Mesenchymal stem cell (in vitro differentiated cells and primary cell): Measurements from ENCODE around the gene PPP1CC.

Experiments
- DNase-seq: peaks from one replicate; pipeline ENCODE4 v3.0.0-alpha.2; 2013
- H2AFZ ChIP-seq: one replicate; pipeline ENCODE4 v1.6.1; 2013; ENCODE audit warnings: low read depth, mild to moderate bottlenecking, control low read depth, inconsistent platforms, low read length, moderate library complexity
- H2AK5ac ChIP-seq: 2 replicates; pipeline ENCODE4 v1.6.1; 2013; ENCODE audit warnings: low read length, moderate library complexity, mild to moderate bottlenecking, inconsistent platforms; ENCODE audit not compliant: severe bottlenecking
- H2BK120ac ChIP-seq: one replicate; pipeline ENCODE4 v1.6.1; 2013; ENCODE audit warnings: low read depth, mild to moderate bottlenecking, inconsistent platforms, low read length, moderate library complexity
- H2BK12ac ChIP-seq, 2 experiments: one replicate each; pipeline ENCODE4 v1.6.1; 2013; ENCODE audit warnings: inconsistent platforms in 2 of 2, low read length in 2 of 2, mild to moderate bottlenecking in 2 of 2, moderate library complexity in 2 of 2, control low read depth in 1 of 2
- H2BK15ac ChIP-seq: one replicate; pipeline ENCODE4 v1.6.1; 2013; ENCODE audit warnings: mild to moderate bottlenecking, low read depth, inconsistent platforms; ENCODE audit not compliant: poor library complexity, severe bottlenecking
- H2BK5ac ChIP-seq: 2 replicates; pipeline ENCODE4 v1.6.1; 2013; ENCODE audit warnings: low read depth, mild to moderate bottlenecking, low read length, control low read depth, inconsistent platforms; ENCODE audit not compliant: poor library complexity, severe bottlenecking
- H3K14ac ChIP-seq, 2 experiments: one replicate each; pipeline ENCODE4 v1.6.1; 2013; ENCODE audit warnings: inconsistent platforms in 2 of 2, low read length in 2 of 2, control low read depth in 1 of 2, mild to moderate bottlenecking in 1 of 2, moderate library complexity in 1 of 2
- H3K18ac ChIP-seq, 2 experiments: one replicate each; pipeline ENCODE4 v1.6.1; 2013; ENCODE audit warnings: inconsistent platforms in 2 of 2, low read length in 2 of 2, control low read depth in 1 of 2, low read depth in 1 of 2, mild to moderate bottlenecking in 1 of 2
- H3K23ac ChIP-seq, 2 experiments: one replicate each; pipeline ENCODE4 v1.6.1; 2013; ENCODE audit warnings: inconsistent platforms in 2 of 2, low read length in 2 of 2, mild to moderate bottlenecking in 2 of 2, moderate library complexity in 2 of 2, control low read depth in 1 of 2
- H3K27ac ChIP-seq: 2 replicates; pipeline ENCODE4 v1.5.1; 2013; ENCODE audit warnings: mild to moderate bottlenecking, moderate library complexity, low read length, control low read depth, inconsistent platforms; ENCODE audit not compliant: poor library complexity, severe bottlenecking
- H3K27me3 ChIP-seq, 2 experiments: 2 replicates each; pipeline versions ENCODE4 v1.6.1 to v1.7.0; 2013; ENCODE audit warnings: low read length in 2 of 2, mild to moderate bottlenecking in 2 of 2, moderate library complexity in 2 of 2, control low read depth in 1 of 2, inconsistent platforms in 1 of 2; ENCODE audit not compliant: control insufficient read depth in 1 of 2, insufficient read depth in 1 of 2
- H3K36me3 ChIP-seq, 2 experiments: 2 replicates each; pipeline versions ENCODE4 v1.6.1 to v1.7.0; 2013; ENCODE audit warnings: low read length in 2 of 2, control low read depth in 1 of 2, inconsistent platforms in 1 of 2, low read depth in 1 of 2, mild to moderate bottlenecking in 1 of 2; ENCODE audit not compliant: insufficient read depth in 2 of 2, control insufficient read depth in 1 of 2
- H3K4ac ChIP-seq, 2 experiments: one replicate each; pipeline ENCODE4 v1.6.1; 2013; ENCODE audit warnings: inconsistent platforms in 2 of 2, low read length in 2 of 2, mild to moderate bottlenecking in 2 of 2, moderate library complexity in 2 of 2, control low read depth in 1 of 2, low read depth in 1 of 2
- H3K4me1 ChIP-seq: 2 replicates; pipeline ENCODE4 v1.6.1; 2013; ENCODE audit warnings: low read depth, low read length, control low read depth; ENCODE audit not compliant: control insufficient read depth, insufficient read depth
- H3K4me2 ChIP-seq: 2 replicates; pipeline ENCODE4 v1.6.1; 2013; ENCODE audit warnings: low read length, mild to moderate bottlenecking, inconsistent platforms; ENCODE audit not compliant: poor library complexity, severe bottlenecking
- H3K4me3 ChIP-seq, 2 experiments: 2 replicates each; pipeline versions ENCODE4 v1.5.1 to v1.7.0; 2013; ENCODE audit warnings: low read length in 2 of 2, mild to moderate bottlenecking in 2 of 2, control low read depth in 1 of 2, low read depth in 1 of 2; ENCODE audit not compliant: insufficient read depth in 1 of 2
- H3K79me1 ChIP-seq: replicated peaks from 2 replicates; pipeline ENCODE4 v1.6.1; 2013; ENCODE audit warnings: mild to moderate bottlenecking, control low read depth, low read length, inconsistent platforms; ENCODE audit not compliant: poor library complexity, severe bottlenecking
- H3K9ac ChIP-seq: 2 replicates; pipeline ENCODE4 v1.7.0; 2013; ENCODE audit warnings: mild to moderate bottlenecking, low read length, moderate library complexity
- H3K9me3 ChIP-seq: 2 replicates; pipeline ENCODE4 v1.7.0; 2013; ENCODE audit warnings: mild to moderate bottlenecking, low read length; ENCODE audit not compliant: control insufficient read depth
- H4K8ac ChIP-seq: one replicate; pipeline ENCODE4 v1.6.1; 2013; ENCODE audit warnings: inconsistent platforms, mild to moderate bottlenecking, low read length, moderate library complexity
- H4K91ac ChIP-seq: one replicate; pipeline ENCODE4 v1.6.1; 2013; ENCODE audit warnings: mild to moderate bottlenecking, low read length, inconsistent platforms
- WGBS: methylation state at CpG from one replicate; pipeline ENCODE4 v1.1.7; 2013; ENCODE audit warnings: mixed read lengths; 5-methylcytosine and 5-hydroxymethylcytosine counted together

PPP1CC gene

GRCh38 chr12:110721570-110721969 is 21.1 kb downstream of the PPP1CC start:
- H3K4me1 ChIP-seq = no peaks in the 10 kb centered on the region
- H4K8ac ChIP-seq = no peak overlapping the region
- no peak overlapping the region for H2AK5ac ChIP-seq
- no peak overlapping the region for H3K4me3 ChIP-seq
- no peak overlapping the region for H2BK120ac ChIP-seq
- H3K27ac ChIP-seq = no peak overlapping the region
- H4K91ac ChIP-seq = no peak overlapping the region
- no peaks in the 10 kb centered on the region for H3K27me3 ChIP-seq
- H3K4me2 ChIP-seq = no peak overlapping the region
- no peak overlapping the region for H2AFZ ChIP-seq
- H2BK5ac ChIP-seq = no peak overlapping the region
- H3K4ac ChIP-seq = no peak overlapping the region
- no peak overlapping the region for H3K9ac ChIP-seq
- peaks cover 26 to 95% of the 10 kb centered on the region in 2 experiments for H3K36me3 ChIP-seq
- DNase-seq = no peak
- H3K9me3 ChIP-seq = no peaks in the 10 kb centered on the region
- no peak overlapping the region for H2BK12ac ChIP-seq
- H3K14ac ChIP-seq = no peak overlapping the region
- no peak overlapping the region for H3K23ac ChIP-seq
- no peak overlapping the region for H2BK15ac ChIP-seq
- peaks cover 17% of the 10 kb centered on the region for H3K79me1 ChIP-seq
- no peak overlapping the region for H3K18ac ChIP-seq

GRCh38 chr12:110720516-110720915 is 22.2 kb downstream of the PPP1CC start:
- no peak overlapping the region for H4K91ac ChIP-seq
- H3K9ac ChIP-seq = no peak overlapping the region
- no peak overlapping the region for H2AFZ ChIP-seq
- H2BK15ac ChIP-seq = no peak overlapping the region
- H3K36me3 ChIP-seq = peaks cover 23 to 87% of the 10 kb centered on the region in 2 experiments
- H3K18ac ChIP-seq = no peak overlapping the region
- H3K4ac ChIP-seq = no peak overlapping the region
- no peak overlapping the region for H2AK5ac ChIP-seq
- H3K27me3 ChIP-seq = no peaks in the 10 kb centered on the region
- no peak overlapping the region for H2BK5ac ChIP-seq
- H3K14ac ChIP-seq = no peak overlapping the region
- H3K4me3 ChIP-seq = no peak overlapping the region
- H3K4me1 ChIP-seq = no peaks in the 10 kb centered on the region
- no peak overlapping the region for H3K23ac ChIP-seq
- no peak overlapping the region for H3K4me2 ChIP-seq
- no peaks in the 10 kb centered on the region for H3K9me3 ChIP-seq
- no peak overlapping the region for H4K8ac ChIP-seq
- no peak overlapping the region for H2BK120ac ChIP-seq
- H2BK12ac ChIP-seq = no peak overlapping the region
- no peak for DNase-seq
- H3K79me1 ChIP-seq = peaks cover 18% of the 10 kb centered on the region
- H3K27ac ChIP-seq = no peak overlapping the region

DNA sequence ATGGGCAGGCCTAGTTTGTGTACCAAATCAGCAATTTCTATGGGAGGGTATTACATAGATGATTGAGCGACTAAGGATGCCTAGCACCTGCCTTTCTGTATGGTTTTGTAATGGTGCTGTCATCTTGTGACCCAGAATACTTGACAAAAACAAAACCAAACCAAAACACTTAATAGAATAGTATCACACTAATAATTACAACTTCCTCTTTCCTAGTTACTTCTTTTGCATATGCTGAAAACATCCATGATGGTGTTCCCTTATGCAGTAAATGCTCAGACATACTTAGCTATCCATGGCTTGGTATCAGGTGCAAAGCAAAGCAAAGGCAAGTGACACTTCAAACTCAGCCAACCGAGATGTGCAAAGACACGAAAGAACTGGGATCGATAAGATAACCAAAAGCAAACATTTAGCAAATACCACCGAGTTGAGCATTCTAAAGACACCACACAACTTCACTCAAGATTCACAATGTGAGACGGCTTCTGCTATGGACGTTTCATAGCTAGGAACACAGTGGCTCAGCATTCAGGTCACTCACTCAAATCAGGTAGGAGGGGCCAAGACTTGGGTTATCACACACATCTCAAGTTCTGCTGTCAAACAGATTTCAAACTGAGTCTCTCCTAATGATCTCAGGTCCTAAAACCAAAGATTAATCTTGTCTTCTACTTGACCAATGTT is 24.3 kb downstream of the PPP1CC start:
- no peak overlapping the region for H2BK120ac ChIP-seq
- no peaks in the 10 kb centered on the region for H3K4me1 ChIP-seq
- no peak overlapping the region for H3K23ac ChIP-seq
- peaks cover 10% of the 10 kb centered on the region for H3K79me1 ChIP-seq
- no peak overlapping the region for H3K14ac ChIP-seq
- H3K18ac ChIP-seq = no peak overlapping the region
- no peak overlapping the region for H3K9ac ChIP-seq
- H3K27ac ChIP-seq = no peak overlapping the region
- no peak overlapping the region for H2AK5ac ChIP-seq
- H2AFZ ChIP-seq = no peak overlapping the region
- H3K4me2 ChIP-seq = no peak overlapping the region
- no peak for DNase-seq
- no peak overlapping the region for H2BK15ac ChIP-seq
- no peak overlapping the region for H2BK5ac ChIP-seq
- no peaks in the 10 kb centered on the region for H3K9me3 ChIP-seq
- H2BK12ac ChIP-seq = no peak overlapping the region
- H3K4me3 ChIP-seq = no peak overlapping the region
- H3K36me3 ChIP-seq = peaks cover 12 to 66% of the 10 kb centered on the region in 2 experiments
- no peaks in the 10 kb centered on the region for H3K27me3 ChIP-seq
- no peak overlapping the region for H4K91ac ChIP-seq
- WGBS = 96% methylated on average over 7 of the region's 7 CpGs
- no peak overlapping the region for H3K4ac ChIP-seq
- no peak overlapping the region for H4K8ac ChIP-seq

DNA sequence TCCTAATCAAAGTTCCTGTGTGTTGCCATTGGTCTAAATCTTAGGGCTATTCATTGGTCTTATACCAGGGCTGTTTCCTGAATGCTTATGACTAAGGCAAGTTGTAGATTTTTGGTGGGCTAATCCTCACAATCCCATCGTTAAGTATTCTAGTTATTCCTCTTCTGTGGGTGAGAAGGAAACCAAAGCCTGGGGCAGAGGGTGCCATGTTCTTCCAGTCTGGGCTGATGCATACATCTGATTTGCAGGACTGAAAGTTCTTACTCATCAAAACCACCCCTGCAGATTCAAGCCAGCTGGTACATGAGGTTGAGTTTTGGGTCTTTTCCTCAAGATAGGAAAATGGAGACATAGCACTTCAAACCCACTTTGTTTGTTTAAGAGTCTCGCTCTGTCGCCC is 25.7 kb downstream of the PPP1CC start:
- H3K14ac ChIP-seq = no peak overlapping the region
- H3K27me3 ChIP-seq = no peaks in the 10 kb centered on the region
- no peak overlapping the region for H2AK5ac ChIP-seq
- H3K4ac ChIP-seq = no peak overlapping the region
- no peak overlapping the region for H2BK5ac ChIP-seq
- peaks cover 11 to 53% of the 10 kb centered on the region in 2 experiments for H3K36me3 ChIP-seq
- no peak overlapping the region for H2BK120ac ChIP-seq
- no peak overlapping the region for H3K23ac ChIP-seq
- H2BK12ac ChIP-seq = no peak overlapping the region
- no peaks in the 10 kb centered on the region for H3K4me1 ChIP-seq
- H3K79me1 ChIP-seq = peaks cover 6% of the 10 kb centered on the region
- H3K9ac ChIP-seq = no peak overlapping the region
- no peak overlapping the region for H2BK15ac ChIP-seq
- no peak for DNase-seq
- 100% methylated on average over 2 of the region's 3 CpGs for WGBS
- no peak overlapping the region for H3K18ac ChIP-seq
- H3K4me3 ChIP-seq = no peak overlapping the region
- no peak overlapping the region for H2AFZ ChIP-seq
- no peak overlapping the region for H3K27ac ChIP-seq
- H4K8ac ChIP-seq = no peak overlapping the region
- H3K9me3 ChIP-seq = no peaks in the 10 kb centered on the region
- no peak overlapping the region for H3K4me2 ChIP-seq
- H4K91ac ChIP-seq = no peak overlapping the region
